Subcutaneous abdominal adipose tissue (tissue), 5 donors: ENCODE data around the gene OR10H5.
"Not testable (repeated sequence)": the region's sequence is repeated elsewhere in the genome, so short reads cannot be mapped to it uniquely, and the experiment has no call there.

ENCODE experiments used
- H3K27ac ChIP-seq: one replicate; pipeline ENCODE4 v1.7.0; 2013; ENCODE audit warnings: low read depth, mild to moderate bottlenecking, inconsistent platforms, low read length, moderate library complexity
- H3K27me3 ChIP-seq, 5 donors: one replicate each; pipeline ENCODE4 v1.7.0; 2013; ENCODE audit warnings: low read length in 5 of 5, inconsistent platforms in 1 of 5; ENCODE audit not compliant: control insufficient read depth in 5 of 5, insufficient read depth in 4 of 5
- H3K36me3 ChIP-seq, 5 donors: one replicate each; pipeline ENCODE4 v1.7.0; 2013; ENCODE audit warnings: low read length in 5 of 5; ENCODE audit not compliant: control insufficient read depth in 5 of 5, insufficient read depth in 5 of 5
- H3K4me1 ChIP-seq, 5 donors: one replicate each; pipeline ENCODE4 v1.7.0; 2013; ENCODE audit warnings: low read length in 5 of 5, mild to moderate bottlenecking in 3 of 5, moderate library complexity in 1 of 5; ENCODE audit not compliant: control insufficient read depth in 5 of 5, insufficient read depth in 5 of 5
- H3K4me3 ChIP-seq, 5 donors: one replicate each; pipeline ENCODE4 v1.7.0; 2013; ENCODE audit warnings: low read length in 5 of 5, low read depth in 1 of 5
- H3K9ac ChIP-seq, 5 donors: one replicate each; pipeline ENCODE4 v1.7.0; 2013; ENCODE audit warnings: low read length in 5 of 5, mild to moderate bottlenecking in 4 of 5, moderate library complexity in 3 of 5
- H3K9me3 ChIP-seq, 5 donors: one replicate each; pipeline ENCODE4 v1.7.0; 2013; ENCODE audit warnings: low read length in 5 of 5; ENCODE audit not compliant: control insufficient read depth in 5 of 5
- donor health status: healthy.
- donor health status: healthy.
- donor health status: healthy.
- donor health status: healthy.
- donor health status: healthy.

The OR10H5 gene

GRCh38 chr19:15810335-15810734 lies 22.9 kb downstream of the OR10H5 start:
- no peaks in the 10 kb centered on the region for H3K4me1 ChIP-seq
- no peaks in the 10 kb centered on the region for H3K36me3 ChIP-seq
- no peak overlapping the region for H3K9ac ChIP-seq
- no peak overlapping the region for H3K27ac ChIP-seq
- H3K9me3 ChIP-seq: peaks cover 0 to 3% (median 0%) of the 10 kb centered on the region in 5 donors
- H3K4me3 ChIP-seq: no peak overlapping the region
- peaks cover 9 to 34% (median 10%) of the 10 kb centered on the region in 5 donors for H3K27me3 ChIP-seq

GRCh38 chr19:15811476-15811875 lies 24.0 kb downstream of the OR10H5 start:
- H3K27me3 ChIP-seq: peaks cover 12 to 32% (median 14%) of the 10 kb centered on the region in 5 donors
- peaks cover 0 to under 1% (median 0%) of the 10 kb centered on the region in 5 donors for H3K9me3 ChIP-seq
- H3K9ac ChIP-seq: no peak overlapping the region
- H3K4me1 ChIP-seq: no peaks in the 10 kb centered on the region
- no peak overlapping the region for H3K4me3 ChIP-seq
- no peak overlapping the region for H3K27ac ChIP-seq
- H3K36me3 ChIP-seq: no peaks in the 10 kb centered on the region

GRCh38 chr19:15812060-15812722 lies 24.7 kb downstream of the OR10H5 start:
- H3K4me1 ChIP-seq: no peaks in the 10 kb centered on the region
- peaks cover 12 to 31% (median 14%) of the 10 kb centered on the region in 5 donors for H3K27me3 ChIP-seq
- no peak overlapping the region for H3K9ac ChIP-seq
- no peaks in the 10 kb centered on the region for H3K9me3 ChIP-seq
- no peaks in the 10 kb centered on the region for H3K36me3 ChIP-seq
- no peak overlapping the region for H3K4me3 ChIP-seq
- H3K27ac ChIP-seq: no peak overlapping the region

- Histone ChIP-seq H3K36me3 (no peaks in the 10 kb centered on the region), H3K27ac (no peak overlapping the region), H3K4me1 (no peaks in the 10 kb centered on the region), H3K9me3 (no peaks in the 10 kb centered on the region), H3K27me3 (peaks cover 12 to 31% (median 14%) of the 10 kb centered on the region in 5 donors), H3K9ac (no peak overlapping the region), H3K4me3 (no peak overlapping the region)
Measured at GRCh38 chr19:15813916-15814315, 26.5 kb downstream of the OR10H5 start.

- H3K27me3 ChIP-seq: peaks cover 12 to 31% (median 14%) of the 10 kb centered on the region in 5 donors
- H3K9me3 ChIP-seq: no peaks in the 10 kb centered on the region
- H3K4me1 ChIP-seq: no peaks in the 10 kb centered on the region
- H3K27ac ChIP-seq: no peak within 1 kb of the TSS
- H3K4me3 ChIP-seq: no peak within 1 kb of the TSS
- H3K9ac ChIP-seq: no peak within 1 kb of the TSS
- no peaks in the 10 kb centered on the region for H3K36me3 ChIP-seq
Measured at GRCh38 chr19:15815306-15815705, 27.8 kb downstream of the OR10H5 start, which contains the start of gene OR10H1. Gene OR10H1, minus strand, starts transcription at chr19:15815664. Its CDS starts 7,627 bp downstream, at chr19:15808037.

- Histone ChIP-seq H3K4me3 (no peak overlapping the region), H3K9me3 (no peaks in the 10 kb centered on the region), H3K27me3 (peaks cover under 1 to 3% (median 2%) of the 10 kb centered on the region in 5 donors), H3K9ac (no peak overlapping the region), H3K4me1 (no peaks in the 10 kb centered on the region), H3K27ac (no peak overlapping the region), H3K36me3 (no peaks in the 10 kb centered on the region)
Measured at GRCh38 chr19:15820646-15821045, 33.2 kb downstream of the OR10H5 start.

- Histone ChIP-seq H3K27me3 (peaks cover 0 to 12% (median 9%) of the 10 kb centered on the region in 5 donors), H3K36me3 (no peaks in the 10 kb centered on the region), H3K4me1 (no peaks in the 10 kb centered on the region), H3K27ac (no peak overlapping the region), H3K9me3 (no peaks in the 10 kb centered on the region), H3K4me3 (no peak overlapping the region), H3K9ac (no peak overlapping the region)
Measured at GRCh38 chr19:15825753-15826152, 38.3 kb downstream of the OR10H5 start.

- H3K27me3 ChIP-seq: peaks cover 0 to 14% (median 9%) of the 10 kb centered on the region in 5 donors
- H3K9ac ChIP-seq: no peak overlapping the region
- no peaks in the 10 kb centered on the region for H3K9me3 ChIP-seq
- no peaks in the 10 kb centered on the region for H3K4me1 ChIP-seq
- no peak overlapping the region for H3K4me3 ChIP-seq
- H3K27ac ChIP-seq: no peak overlapping the region
- H3K36me3 ChIP-seq: no peaks in the 10 kb centered on the region
Measured at GRCh38 chr19:15828121-15828610, 40.7 kb downstream of the OR10H5 start.

GRCh38 chr19:15828611-15829305 lies 41.3 kb downstream of the OR10H5 start:
- not testable (repeated sequence) for H3K4me3 ChIP-seq, H3K4me1 ChIP-seq, H3K9ac ChIP-seq, H3K27ac ChIP-seq, H3K36me3 ChIP-seq, H3K9me3 ChIP-seq
- H3K27me3 ChIP-seq: peaks cover 0 to 14% (median 9%) of the 10 kb centered on the region in 5 donors

- no peak overlapping the region for H3K27ac ChIP-seq
- no peak overlapping the region for H3K4me3 ChIP-seq
- H3K9me3 ChIP-seq: no peaks in the 10 kb centered on the region
- peaks cover 0 to 14% (median 9%) of the 10 kb centered on the region in 5 donors for H3K27me3 ChIP-seq
- no peaks in the 10 kb centered on the region for H3K36me3 ChIP-seq
- no peak overlapping the region for H3K9ac ChIP-seq
- no peaks in the 10 kb centered on the region for H3K4me1 ChIP-seq
Measured at GRCh38 chr19:15829306-15829698, 41.8 kb downstream of the OR10H5 start.
